K562 (cell line): Measurements from ENCODE around the gene C11orf42. TPM values are rescaled to one million over a fixed set of nuclear protein-coding genes. Genes with fewer than 3 reads are reported as not detected.

Source experiments
- ATAC-seq: fragments of 200-7000 bp; cut with Tn5 transposase; 3 replicates; pipeline ENCODE4 v1.9.1; 2020; ENCODE audit warnings: moderate library complexity
- BruUV-seq: library from RNA; stranded (reverse); fragments of 400-500 nt; replicated peaks from 2 replicates; lab custom pipeline; 2021; lab: Mats Ljungman, UMichigan
- CTCF ChIA-PET: fragments of 300-600 bp; formaldehyde crosslinking; extraction: SDS; loops from one replicate; lab custom pipeline; 2021; ENCODE audit warnings: low intra/inter-chr PET ratio; lab: Yijun Ruan, JAX
- POLR2A ChIA-PET: fragments of 300-600, 350-650 bp; sonication (Branson Sonifier 250); formaldehyde crosslinking; extraction: SDS; loops from one replicate; lab custom pipeline; 2021; ENCODE audit warnings: antibody characterized with exemption, inconsistent platforms; lab: Yijun Ruan, JAX
- DNase-seq, 4 experiments: peaks; one replicate each; pipeline versions ENCODE4 v3.0.0 to v3.0.0-alpha.2; 2011 to 2018; ENCODE audit warnings: low spot score in 3 of 4, mixed read lengths in 3 of 4; ENCODE audit errors: extremely low read depth in 1 of 4
- FAIRE-seq: peaks from 2 replicates; lab custom pipeline; 2011; peaks lifted over from hg19 to GRCh38; lab: Jason Lieb, UNC
- H2AFZ ChIP-seq: 2 replicates; pipeline ENCODE4 v1.6.0; 2011; ENCODE audit warnings: low read depth, low read length, control low read depth, inconsistent platforms
- H3K27ac ChIP-seq: fragments of 200-600 bp; 3 replicates; pipeline ENCODE4 v1.8.0; 2011; ENCODE audit warnings: low read depth, mild to moderate bottlenecking, control low read depth, inconsistent platforms, low read length, moderate library complexity, mixed read lengths; ENCODE audit errors: extremely low read depth
- H3K27me3 ChIP-seq, 2 experiments: fragments of 300-600 bp in 1 of 2; 2 replicates in 1 of 2; 3 replicates in 1 of 2; pipeline versions ENCODE4 v1.6.0 to v1.8.0; 2011; ENCODE audit warnings: inconsistent platforms in 2 of 2, low read length in 2 of 2, mild to moderate bottlenecking in 1 of 2, mixed read lengths in 1 of 2, moderate library complexity in 1 of 2; ENCODE audit not compliant: control insufficient read depth in 2 of 2, insufficient read depth in 2 of 2
- H3K36me3 ChIP-seq: fragments of 300-600 bp; 3 replicates; pipeline ENCODE4 v1.8.0; 2011; ENCODE audit warnings: mild to moderate bottlenecking, low read length, inconsistent platforms; ENCODE audit not compliant: control insufficient read depth, insufficient read depth
- H3K4me1 ChIP-seq, 2 experiments: fragments of 200-600 bp in 1 of 2; replicated peaks in 1 of 2; 2 replicates in 1 of 2; 3 replicates in 1 of 2; pipeline versions ENCODE4 v1.5.1 to v1.8.0; 2011; ENCODE audit warnings: inconsistent platforms in 2 of 2, low read length in 2 of 2, mild to moderate bottlenecking in 1 of 2, mixed read lengths in 1 of 2, moderate library complexity in 1 of 2; ENCODE audit not compliant: control insufficient read depth in 2 of 2, insufficient read depth in 2 of 2
- H3K4me2 ChIP-seq: 2 replicates; pipeline ENCODE4 v1.6.1; 2011; ENCODE audit warnings: low read length, control low read depth, inconsistent platforms, mixed read lengths; ENCODE audit not compliant: insufficient read depth
- H3K4me3 ChIP-seq: fragments of 200-600 bp; sonication (generic), shearing (Covaris generic); 2 replicates; pipeline ENCODE4 v1.5.1; 2016; ENCODE audit warnings: control low read depth, inconsistent platforms
- H3K79me2 ChIP-seq: fragments of 200-600 bp; 3 replicates; pipeline ENCODE4 v1.8.0; 2011; ENCODE audit warnings: low read length, inconsistent platforms; ENCODE audit not compliant: control insufficient read depth, insufficient read depth
- H3K9ac ChIP-seq, 2 experiments: 2 replicates each; pipeline versions ENCODE4 v1.6.0 to v1.6.1; 2011; ENCODE audit warnings: low read depth in 2 of 2, low read length in 2 of 2, control low read depth in 1 of 2, inconsistent platforms in 1 of 2, mild to moderate bottlenecking in 1 of 2, mixed read lengths in 1 of 2; ENCODE audit not compliant: insufficient read depth in 1 of 2
- H3K9me1 ChIP-seq: one replicate; pipeline ENCODE4 v1.6.0; 2011; ENCODE audit warnings: inconsistent platforms, mild to moderate bottlenecking, low read length, moderate library complexity; ENCODE audit not compliant: control insufficient read depth, insufficient read depth
- H3K9me3 ChIP-seq: replicated peaks from 2 replicates; pipeline ENCODE4 v1.5.1; 2011; ENCODE audit warnings: low read depth, low read length, inconsistent platforms; ENCODE audit not compliant: control insufficient read depth, insufficient read depth
- H4K20me1 ChIP-seq: replicated peaks from 2 replicates; pipeline ENCODE4 v1.6.1; 2011; ENCODE audit warnings: low read length, inconsistent platforms, mixed read lengths; ENCODE audit not compliant: control insufficient read depth, insufficient read depth
- BRF2 ChIP-seq: IDR thresholded peaks from 3 replicates; pipeline ENCODE4 v1.6.1; 2011; ENCODE audit warnings: borderline replicate concordance, mild to moderate bottlenecking; ENCODE audit not compliant: insufficient read length, insufficient read depth
- CBFA2T2 ChIP-seq: fragments of 450-650 bp; conservative IDR thresholded peaks from 2 replicates; pipeline ENCODE4 v1.6.1; 2017; ENCODE audit warnings: mild to moderate bottlenecking
- E2F4 ChIP-seq: sonication (generic); formaldehyde crosslinking; IDR thresholded peaks from 2 replicates; pipeline ENCODE4 v1.8.0; 2022; ENCODE audit warnings: mild to moderate bottlenecking, low read depth, missing genetic modification reagents
- ETV1 ChIP-seq: fragments of 450-650 bp; conservative IDR thresholded peaks from 2 replicates; pipeline ENCODE4 v1.6.1; 2016; ENCODE audit warnings: missing genetic modification characterization, control low read depth, low read depth, missing compliant biosample characterization
- FUS ChIP-seq: fragments of 200-400 bp; formaldehyde crosslinking; optimal IDR thresholded peaks from 2 replicates; pipeline ENCODE3; 2017; ENCODE audit warnings: low read depth, low read length
- HDAC6 ChIP-seq: IDR thresholded peaks from 2 replicates; pipeline ENCODE4 v1.6.1; 2012; ENCODE audit warnings: low read depth, mild to moderate bottlenecking, control low read depth, inconsistent platforms, low read length, moderate library complexity
- MCM2 ChIP-seq: fragments of 450-650 bp; IDR thresholded peaks from 2 replicates; pipeline ENCODE4 v1.6.1; 2017; ENCODE audit warnings: low read depth, mild to moderate bottlenecking
- NRF1 ChIP-seq, 2 experiments: fragments of 450-650 bp; IDR thresholded peaks in 1 of 2; conservative IDR thresholded peaks in 1 of 2; 2 replicates each; pipeline ENCODE4 v1.6.1; 2014; ENCODE audit warnings: mild to moderate bottlenecking in 2 of 2
- POU5F1 ChIP-seq: fragments of 150-350 bp; IDR thresholded peaks from 2 replicates; pipeline ENCODE4 v1.6.1; 2014; ENCODE audit warnings: borderline replicate concordance, low read length, low read depth, mild to moderate bottlenecking; ENCODE audit not compliant: partially characterized antibody
- SMAD1 ChIP-seq: fragments of 150-350 bp; IDR thresholded peaks from 2 replicates; pipeline ENCODE4 v1.6.1; 2014; ENCODE audit warnings: low read length, low read depth; ENCODE audit not compliant: partially characterized antibody
- SMAD4 ChIP-seq: fragments of 250-450 bp; sonication (Bioruptor Pico); conservative IDR thresholded peaks from 2 replicates; pipeline ENCODE4 v1.8.0; 2021; ENCODE audit warnings: inconsistent platforms, mild to moderate bottlenecking, moderate library complexity
- SNAPC5 ChIP-seq: fragments of 250-450 bp; sonication (Bioruptor Pico); IDR thresholded peaks from 2 replicates; pipeline ENCODE4 v1.8.0; 2021; ENCODE audit warnings: moderate library complexity, mild to moderate bottlenecking, inconsistent platforms
- STAT5A ChIP-seq: IDR thresholded peaks from 2 replicates; pipeline ENCODE4 v1.6.1; 2012; ENCODE audit warnings: low read length, inconsistent platforms, borderline replicate concordance
- TAF15 ChIP-seq: fragments of 200-400 bp; formaldehyde crosslinking; IDR thresholded peaks from 2 replicates; pipeline ENCODE4 v1.6.1; 2017; ENCODE audit warnings: mild to moderate bottlenecking, low read depth, low read length, moderate library complexity
- TCF15 ChIP-seq: fragments of 250-450 bp; sonication (Bioruptor Pico); IDR thresholded peaks from 2 replicates; pipeline ENCODE4 v1.8.0; 2022; ENCODE audit warnings: moderate library complexity, mild to moderate bottlenecking, inconsistent platforms
- TEAD4 ChIP-seq, 2 experiments: sonication (generic) in 1 of 2; formaldehyde crosslinking in 1 of 2; IDR thresholded peaks; 2 replicates each; pipeline versions ENCODE4 v1.6.1 to v1.8.0; 2012 to 2022; ENCODE audit warnings: borderline replicate concordance in 1 of 2, inconsistent platforms in 1 of 2, low read length in 1 of 2, mild to moderate bottlenecking in 1 of 2, missing genetic modification reagents in 1 of 2
- TSC22D4 ChIP-seq: fragments of 450-650 bp; IDR thresholded peaks from 2 replicates; pipeline ENCODE4 v1.6.1; 2016; ENCODE audit warnings: missing genetic modification characterization, missing biosample characterization, control low read depth
- U2AF1 ChIP-seq: fragments of 200-400 bp; formaldehyde crosslinking; optimal IDR thresholded peaks from 2 replicates; pipeline ENCODE3; 2017; ENCODE audit warnings: mild to moderate bottlenecking, low read depth, low read length, moderate library complexity
- ZBTB7A ChIP-seq: IDR thresholded peaks from 2 replicates; pipeline ENCODE4 v1.6.1; 2011; ENCODE audit warnings: low read depth, mild to moderate bottlenecking, low read length, moderate library complexity, borderline replicate concordance; ENCODE audit not compliant: control insufficient read depth
- ZC3H8 ChIP-seq: fragments of 450-650 bp; IDR thresholded peaks from 2 replicates; pipeline ENCODE4 v1.6.1; 2017
- ZNF77 ChIP-seq: fragments of 250-450 bp; sonication (Bioruptor Pico); IDR thresholded peaks from 2 replicates; pipeline ENCODE4 v1.5.0; 2020
- WGBS: fragments of 100-300 bp; shearing (Covaris generic); methylation state at CpG from one replicate; pipeline ENCODE4 v1.1.6; 2016; ENCODE audit warnings: low coverage, mixed read lengths; ENCODE audit not compliant: insufficient coverage; ENCODE audit errors: missing lambda C conversion rate; 5-methylcytosine and 5-hydroxymethylcytosine counted together
- in situ Hi-C: fragments of 300-500 bp; cut with MboI; formaldehyde crosslinking; loops from 4 replicates; pipeline ENCODE4 v1.15.0; 2018; ENCODE audit warnings: inconsistent platforms, mixed read lengths
- intact Hi-C: fragments of 100-400 bp; cut with micrococcal nuclease; formaldehyde crosslinking; loops from 2 replicates; pipeline ENCODE4 v1.14.2; 2022
- polyA plus RNA-seq, 8 experiments: library from polyadenylated mRNA; depleted of rRNA in 4 of 8; stranded (reverse) in 5 of 8; unstranded in 3 of 8; fragments of >200 nt; fragmentation: Nextera tagmentation in 2 of 8; fragmentation: Illumina TruSeq in 1 of 8; extraction: Ambion mirVana in 2 of 8; extraction: Trizol in 1 of 8; gene quantifications; 2 replicates each; pipeline versions ENCODE4 v1.2.1 to v1.2.3, GENCODE V29; 2011 to 2014; ENCODE audit warnings: inconsistent platforms in 1 of 8, missing spikeins in 1 of 8
- total RNA-seq, 7 experiments: library from RNA; depleted of rRNA in 6 of 7; stranded (reverse); fragments of >200 nt in 6 of 7; fragmentation: Illumina TruSeq in 2 of 7; extraction: Trizol in 2 of 7; gene quantifications; 2 replicates each; pipeline versions ENCODE4 v1.2.1 to v1.2.3, GENCODE V29; 2011 to 2021; ENCODE audit warnings: low replicate concordance in 1 of 7

C11orf42 gene
- total and polyA plus RNA-seq, 9 of the 15 experiments (the other 6 are each of a cell fraction or from before 2014, with no cell fraction given), result not detected

- Histone ChIP-seq H3K4me2 (peak overlapping the region; percentile 40; the same call in 1 of the 2 replicates), H3K9me3 (no peaks in the 10 kb centered on the region), H3K79me2 (peaks cover 31% of the 10 kb centered on the region), H3K4me1 (peaks cover 5 to 25% of the 10 kb centered on the region in 2 experiments), H3K4me3 (no peak overlapping the region), H3K9ac (0 out of 4 replicates have a peak overlapping the region, but pooled peaks of 1 of the 2 experiments have one; percentile 7), H3K9me1 (peaks cover 2% of the 10 kb centered on the region), H3K36me3 (peaks cover 40% of the 10 kb centered on the region; the same call in 2 of the 3 replicates), H4K20me1 (peaks cover 3% of the 10 kb centered on the region), H3K27me3 (no peaks in the 10 kb centered on the region), H3K27ac (no peak overlapping the region), H2AFZ (no peak overlapping the region)
- in situ Hi-C loops, result no loop called here
- peak; percentile 67 for ATAC-seq
- no peak for FAIRE-seq
- WGBS, result 0% methylated on average over 1 of the region's 1 CpG
- intact Hi-C loops, result no loop called here
- BruUV-seq, result no TSS peak
- ChIA-PET CTCF (no interaction called here), POLR2A (interaction anchor here (1.3 to 2.6 kb wide), 2 partner anchors 9 kb away, joined by 4 to 11 read pairs; partner anchors contain the start of gene FHIP1B)
- no peak for DNase-seq
- no peak for TF ChIP-seq NRF1 (conservative IDR thresholded peaks at IDR 0.05 in 1 of 2, IDR thresholded peaks at IDR 0.05 in 1 of 2)
- TF ChIP-seq TEAD4 (IDR thresholded peaks at IDR 0.05; ENCODE audit: low read length), result peak; percentile 76
- TF ChIP-seq TEAD4 (CRISPR knock-in tag; IDR thresholded peaks at IDR 0.05; ENCODE audit: borderline replicate concordance), result no peak
- no peak for TF ChIP-seq ZNF77 (CRISPR knock-in tag)
- no peak for TF ChIP-seq SMAD4
- no peak for TF ChIP-seq BRF2
- TF ChIP-seq ETV1 (tag), result peak; percentile 26; the same call in 1 of the 2 replicates
- TF ChIP-seq E2F4, result no peak
- no peak for TF ChIP-seq TAF15
- TF ChIP-seq SMAD1, result no peak
- no peak for TF ChIP-seq MCM2
- no peak for TF ChIP-seq ZBTB7A
- no peak for TF ChIP-seq ZC3H8
- peak; percentile 47; the same call in 1 of the 2 replicates for TF ChIP-seq CBFA2T2
- TF ChIP-seq FUS, result no peak
- 0 out of 2 replicates have a peak, but pooled peaks have one; percentile 20 for TF ChIP-seq STAT5A
- TF ChIP-seq U2AF1, result no peak
- TF ChIP-seq TSC22D4 (tag), result no peak
- no peak for TF ChIP-seq HDAC6
- TF ChIP-seq POU5F1, result no peak
- TF ChIP-seq TCF15 (CRISPR knock-in tag), result no peak
- no peak for TF ChIP-seq SNAPC5 (CRISPR knock-in tag)
Observed at GRCh38 chr11:6225024-6225423, 19.7 kb downstream of the C11orf42 start.
